H1 (cell line): ENCODE data around the gene ICAM2.

Source experiments
- CTCF ChIP-seq, 3 experiments: IDR thresholded peaks; 1 replicate in 2 of 3; 2 replicates in 1 of 3; pipeline versions ENCODE4 v1.5.1 to v1.6.1; 2011; ENCODE audit warnings: low read length in 3 of 3, mild to moderate bottlenecking in 3 of 3, inconsistent platforms in 2 of 3, low read depth in 1 of 3, moderate library complexity in 1 of 3; ENCODE audit not compliant: insufficient read depth in 1 of 3; ENCODE audit errors: control extremely low read depth in 1 of 3
- EP300 ChIP-seq, 2 experiments: IDR thresholded peaks; 1 replicate in 1 of 2; 2 replicates in 1 of 2; pipeline ENCODE4 v1.6.1; 2011 to 2012; ENCODE audit warnings: low read depth in 2 of 2, low read length in 2 of 2, mild to moderate bottlenecking in 2 of 2, borderline replicate concordance in 1 of 2, inconsistent platforms in 1 of 2, moderate library complexity in 1 of 2
- NRF1 ChIP-seq: IDR thresholded peaks from 2 replicates; pipeline ENCODE4 v1.6.1; 2011; ENCODE audit warnings: mild to moderate bottlenecking, low read depth, low read length, improper control_type of control experiment
- POLR2A ChIP-seq, 2 experiments: IDR thresholded peaks; 1 replicate in 1 of 2; 2 replicates in 1 of 2; pipeline ENCODE4 v1.6.1; 2011; ENCODE audit warnings: low read depth in 2 of 2, low read length in 2 of 2, mild to moderate bottlenecking in 2 of 2; ENCODE audit errors: control extremely low read depth in 1 of 2
- POLR2AphosphoS5 ChIP-seq: IDR thresholded peaks from 2 replicates; pipeline ENCODE4 v1.6.1; 2011; ENCODE audit warnings: low read depth, low read length
- RAD21 ChIP-seq, 2 experiments: IDR thresholded peaks in 1 of 2; conservative IDR thresholded peaks in 1 of 2; 2 replicates each; pipeline ENCODE4 v1.6.1; 2011; ENCODE audit warnings: low read depth in 2 of 2, low read length in 2 of 2, improper control_type of control experiment in 1 of 2, inconsistent platforms in 1 of 2, mild to moderate bottlenecking in 1 of 2, moderate library complexity in 1 of 2
- SIN3A ChIP-seq, 2 experiments: IDR thresholded peaks in 1 of 2; conservative IDR thresholded peaks in 1 of 2; 2 replicates each; pipeline ENCODE4 v1.6.1; 2011 to 2012; ENCODE audit warnings: low read length in 2 of 2, improper control_type of control experiment in 1 of 2, low read depth in 1 of 2, mild to moderate bottlenecking in 1 of 2

- TF ChIP-seq CTCF (IDR thresholded peaks at IDR 0.05; ENCODE audit: control extremely low read depth in 1 of 3, insufficient read depth in 1 of 3, low read depth in 1 of 3, low read length in 3 of 3) = no peak
- TF ChIP-seq POLR2A (IDR thresholded peaks at IDR 0.05; ENCODE audit: control extremely low read depth in 1 of 2, low read depth in 2 of 2, low read length in 2 of 2) = no peak
- no peak for TF ChIP-seq RAD21 (IDR thresholded peaks at IDR 0.05 in 1 of 2, conservative IDR thresholded peaks at IDR 0.05 in 1 of 2; ENCODE audit: low read depth in 2 of 2, low read length in 2 of 2)
- no peak for TF ChIP-seq EP300 (IDR thresholded peaks at IDR 0.05; ENCODE audit: borderline replicate concordance in 1 of 2, low read depth in 2 of 2, low read length in 2 of 2)
- TF ChIP-seq POLR2AphosphoS5 = no peak
- no peak for TF ChIP-seq SIN3A (conservative IDR thresholded peaks at IDR 0.05 in 1 of 2, IDR thresholded peaks at IDR 0.05 in 1 of 2; ENCODE audit: low read depth in 1 of 2, low read length in 2 of 2)
- TF ChIP-seq NRF1 = no peak
These were observed 33.0 kb downstream of the ICAM2 start for GRCh38 chr17:63987221-63988126.
